Activated CD4-positive, alpha-beta T cell treated with anti-CD3 and anti-CD28 coated beads for 4 hours (primary cell): ENCODE results near the gene CBX8.
"Not testable (repeated sequence)": the region's sequence is repeated elsewhere in the genome, so short reads cannot be mapped to it uniquely, and the experiment has no call there.

Source experiments
- DNase-seq, 2 donors: peaks; one replicate each; pipeline ENCODE4 v3.0.0-alpha.2; 2020

CBX8 gene

GRCh38 chr17:79777120-79777893 is 19.6 kb downstream of the CBX8 start:
- no peak for DNase-seq

- no peak for DNase-seq
Measured at GRCh38 chr17:79776376-79777119, 20.3 kb downstream of the CBX8 start.

GRCh38 chr17:79775632-79776031 is 21.2 kb downstream of the CBX8 start:
- no peak for DNase-seq

- DNase-seq, result no peak
Measured at GRCh38 chr17:79774561-79774975, 22.3 kb downstream of the CBX8 start.

GRCh38 chr17:79772726-79773125 is 24.2 kb downstream of the CBX8 start:
- not testable (repeated sequence) for DNase-seq

GRCh38 chr17:79771276-79771675 is 25.6 kb downstream of the CBX8 start:
- DNase-seq, result no peak

- DNase-seq, result no peak
Measured at GRCh38 chr17:79769570-79770506, 27.0 kb downstream of the CBX8 start.

GRCh38 chr17:79765708-79766107 is 31.2 kb downstream of the CBX8 start:
- DNase-seq, result no peak

GRCh38 chr17:79761894-79762589 is 34.8 kb downstream of the CBX8 start:
- no peak for DNase-seq

- DNase-seq, result no peak
Measured at GRCh38 chr17:79760197-79760906, 36.5 kb downstream of the CBX8 start.

- DNase-seq, result no peak
Measured at GRCh38 chr17:79758271-79758670, 38.6 kb downstream of the CBX8 start.

GRCh38 chr17:79757140-79757745 is 39.6 kb downstream of the CBX8 start:
- no peak for DNase-seq

- no peak for DNase-seq
Measured at GRCh38 chr17:79755591-79755990, 41.3 kb downstream of the CBX8 start.

- DNase-seq, result not testable (repeated sequence)
Measured at GRCh38 chr17:79754903-79755302, 42.0 kb downstream of the CBX8 start.

GRCh38 chr17:79754370-79754769 is 42.5 kb downstream of the CBX8 start:
- no peak for DNase-seq

GRCh38 chr17:79752175-79752574 is 44.7 kb downstream of the CBX8 start:
- DNase-seq, result peak in 1 of 2 donors; percentile 33

GRCh38 chr17:79750650-79751545 is 46.0 kb downstream of the CBX8 start:
- no peak for DNase-seq

GRCh38 chr17:79749958-79750357 is 46.9 kb downstream of the CBX8 start:
- no peak for DNase-seq

- DNase-seq, result no peak
Measured at GRCh38 chr17:79749156-79749815, 47.6 kb downstream of the CBX8 start.
